Measurements from ENCODE around the gene TSEN34.
"Not testable (repeated sequence)": the region's sequence is repeated elsewhere in the genome, so short reads cannot be mapped to it uniquely, and the experiment has no call there.

TSEN34 gene

DNA sequence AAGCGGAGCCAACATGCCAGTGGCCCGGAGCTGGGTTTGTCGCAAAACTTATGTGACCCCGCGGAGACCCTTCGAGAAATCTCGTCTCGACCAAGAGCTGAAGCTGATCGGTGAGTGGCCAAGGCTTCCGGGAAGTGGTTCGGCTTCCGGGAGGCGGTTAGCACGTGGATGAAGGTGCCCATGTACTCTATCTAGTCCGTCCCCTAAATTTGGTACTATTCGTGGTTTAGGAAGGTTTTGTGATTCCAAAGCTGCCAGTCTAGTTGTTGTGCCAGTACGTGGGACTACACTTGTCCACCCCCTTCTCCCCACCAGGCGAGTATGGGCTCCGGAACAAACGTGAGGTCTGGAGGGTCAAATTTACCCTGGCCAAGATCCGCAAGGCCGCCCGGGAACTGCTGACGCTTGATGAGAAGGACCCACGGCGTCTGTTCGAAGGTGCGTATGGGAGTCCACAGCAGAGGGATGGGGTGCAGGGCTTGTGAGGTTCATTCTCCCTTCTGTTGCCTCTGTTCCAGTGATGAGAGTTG, 10.1 kb downstream of the TSEN34 start:
- H3K27ac ChIP-seq, result peak overlapping the region; percentile 87
- no peak for TF ChIP-seq ZFX (IDR thresholded peaks at IDR 0.05)
- TF ChIP-seq, protein P1, sequence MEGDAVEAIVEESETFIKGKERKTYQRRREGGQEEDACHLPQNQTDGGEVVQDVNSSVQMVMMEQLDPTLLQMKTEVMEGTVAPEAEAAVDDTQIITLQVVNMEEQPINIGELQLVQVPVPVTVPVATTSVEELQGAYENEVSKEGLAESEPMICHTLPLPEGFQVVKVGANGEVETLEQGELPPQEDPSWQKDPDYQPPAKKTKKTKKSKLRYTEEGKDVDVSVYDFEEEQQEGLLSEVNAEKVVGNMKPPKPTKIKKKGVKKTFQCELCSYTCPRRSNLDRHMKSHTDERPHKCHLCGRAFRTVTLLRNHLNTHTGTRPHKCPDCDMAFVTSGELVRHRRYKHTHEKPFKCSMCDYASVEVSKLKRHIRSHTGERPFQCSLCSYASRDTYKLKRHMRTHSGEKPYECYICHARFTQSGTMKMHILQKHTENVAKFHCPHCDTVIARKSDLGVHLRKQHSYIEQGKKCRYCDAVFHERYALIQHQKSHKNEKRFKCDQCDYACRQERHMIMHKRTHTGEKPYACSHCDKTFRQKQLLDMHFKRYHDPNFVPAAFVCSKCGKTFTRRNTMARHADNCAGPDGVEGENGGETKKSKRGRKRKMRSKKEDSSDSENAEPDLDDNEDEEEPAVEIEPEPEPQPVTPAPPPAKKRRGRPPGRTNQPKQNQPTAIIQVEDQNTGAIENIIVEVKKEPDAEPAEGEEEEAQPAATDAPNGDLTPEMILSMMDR (conservative IDR thresholded peaks at IDR 0.05), result no peak

GRCh38 chr19:54201980-54202379, 10.9 kb downstream of the TSEN34 start:
- peak overlapping the region; percentile 87 for H3K27ac ChIP-seq
- TF ChIP-seq, protein P1 (conservative IDR thresholded peaks at IDR 0.05), result no peak
- TF ChIP-seq ZFX (IDR thresholded peaks at IDR 0.05), result no peak

- H3K27ac ChIP-seq, result peak overlapping the region; percentile 87
- TF ChIP-seq, protein P1 (conservative IDR thresholded peaks at IDR 0.05), result no peak
- no peak for TF ChIP-seq ZFX (IDR thresholded peaks at IDR 0.05)
These were observed 12.1 kb downstream of the TSEN34 start for GRCh38 chr19:54203151-54203611.

- no peak overlapping the region for H3K27ac ChIP-seq
- TF ChIP-seq, protein P1 (conservative IDR thresholded peaks at IDR 0.05), result no peak
- no peak for TF ChIP-seq ZFX (IDR thresholded peaks at IDR 0.05)
These were observed 13.8 kb downstream of the TSEN34 start for GRCh38 chr19:54204767-54205468.

- H3K27ac ChIP-seq, result 0 out of 2 replicates have a peak overlapping the region, but pooled peaks have one; percentile 2
- TF ChIP-seq ZFX (IDR thresholded peaks at IDR 0.05), result no peak
- TF ChIP-seq, protein P1 (conservative IDR thresholded peaks at IDR 0.05), result no peak
These were observed 15.1 kb downstream of the TSEN34 start for GRCh38 chr19:54206030-54206830.

- TF ChIP-seq, protein P1 (conservative IDR thresholded peaks at IDR 0.05), result no peak
- no peak for TF ChIP-seq ZFX (IDR thresholded peaks at IDR 0.05)
These were observed 15.7 kb downstream of the TSEN34 start for GRCh38 chr19:54206831-54207177.

DNA sequence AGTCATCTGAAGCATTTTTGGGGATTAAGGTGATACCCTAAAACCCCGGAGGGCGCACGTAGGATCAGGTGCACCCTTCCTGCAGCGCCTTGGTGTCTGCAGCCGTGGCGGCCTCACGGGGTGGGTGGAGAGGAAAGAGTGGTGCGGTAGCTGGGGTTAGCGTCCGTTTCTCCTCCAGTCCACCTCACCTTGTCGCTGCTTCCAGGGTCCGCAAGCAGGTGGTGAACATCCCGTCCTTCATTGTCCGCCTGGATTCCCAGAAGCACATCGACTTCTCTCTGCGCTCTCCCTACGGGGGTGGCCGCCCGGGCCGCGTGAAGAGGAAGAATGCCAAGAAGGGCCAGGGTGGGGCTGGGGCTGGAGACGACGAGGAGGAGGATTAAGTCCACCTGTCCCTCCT, 16.1 kb downstream of the TSEN34 start:
- H3K27ac ChIP-seq, result not testable (repeated sequence)

More at GRCh38 chr19:54206831-54207177, 15.7 kb downstream of the TSEN34 start:
- H3K27ac ChIP-seq, result 0 out of 2 replicates have a peak overlapping the region, but pooled peaks have one; percentile 2
